OCI-LY7 (cell line): ENCODE data around the gene KDM2B. TPM values are rescaled to one million over a fixed set of nuclear protein-coding genes. Genes with fewer than 3 reads are reported as not detected.

Experiments used
- BruUV-seq: library from RNA; stranded (reverse); fragments of 400-500 nt; replicated peaks from 2 replicates; lab custom pipeline; 2021; lab: Mats Ljungman, UMichigan
- CTCF ChIA-PET: fragments of 300-600 bp; sonication (Branson Sonifier 250); formaldehyde crosslinking; loops from one replicate; lab custom pipeline; 2022; ENCODE audit warnings: antibody characterized with exemption; ENCODE audit not compliant: unreplicated experiment; lab: Charles Lee
- POLR2A ChIA-PET: fragments of 300-600 bp; sonication (Branson Sonifier 250); formaldehyde crosslinking; loops from one replicate; lab custom pipeline; 2022; ENCODE audit warnings: antibody characterized with exemption; lab: Charles Lee
- DNase-seq: peaks from one replicate; pipeline ENCODE4 v3.0.0-alpha.2; 2015; ENCODE audit warnings: low spot score
- H2AFZ ChIP-seq: fragments of 200-600 bp; sonication (generic), shearing (Covaris generic); 2 replicates; pipeline ENCODE4 v1.6.1; 2014; ENCODE audit warnings: mild to moderate bottlenecking, antibody characterized with exemption, low read length, moderate library complexity
- H3K27ac ChIP-seq: fragments of 200-600 bp; sonication (generic); 2 replicates; pipeline ENCODE4 v1.5.1; 2014; ENCODE audit warnings: mixed run types, low read depth, mild to moderate bottlenecking, moderate library complexity, low read length, inconsistent platforms; ENCODE audit not compliant: poor library complexity, severe bottlenecking
- H3K36me3 ChIP-seq: fragments of 200-600 bp; sonication (generic); 2 replicates; pipeline ENCODE4 v1.6.1; 2014; ENCODE audit warnings: mild to moderate bottlenecking, antibody characterized with exemption, low read length, moderate library complexity, mixed read lengths; ENCODE audit not compliant: insufficient read depth
- H3K4me1 ChIP-seq: fragments of 200-600 bp; sonication (generic); 2 replicates; pipeline ENCODE4 v1.5.1; 2014; ENCODE audit warnings: mild to moderate bottlenecking, low read length; ENCODE audit not compliant: insufficient read depth, poor library complexity, severe bottlenecking
- H3K4me2 ChIP-seq: fragments of 200-600 bp; sonication (generic); 2 replicates; pipeline ENCODE4 v1.6.1; 2014; ENCODE audit warnings: mild to moderate bottlenecking, low read length
- H3K4me3 ChIP-seq: fragments of 200-600 bp; sonication (generic); 2 replicates; pipeline ENCODE4 v1.5.1; 2014; ENCODE audit warnings: mild to moderate bottlenecking, low read depth, low read length; ENCODE audit not compliant: poor library complexity, severe bottlenecking
- H3K79me2 ChIP-seq: fragments of 200-600 bp; sonication (generic); 2 replicates; pipeline ENCODE4 v1.6.1; 2016; ENCODE audit warnings: low read depth, mild to moderate bottlenecking, low read length, moderate library complexity, mixed read lengths; ENCODE audit not compliant: insufficient read depth
- H3K9me2 ChIP-seq: fragments of 200-600 bp; sonication (generic); 2 replicates; pipeline ENCODE4 v1.6.1; 2016; ENCODE audit warnings: mild to moderate bottlenecking, low read length, mixed read lengths; ENCODE audit not compliant: insufficient read depth
- H3K9me3 ChIP-seq: fragments of 200-600 bp; sonication (generic); 2 replicates; pipeline ENCODE4 v1.6.1; 2014; ENCODE audit warnings: mild to moderate bottlenecking, mixed run types, low read length, mixed read lengths
- H4K20me1 ChIP-seq: fragments of 200-600 bp; sonication (generic); 2 replicates; pipeline ENCODE4 v1.6.1; 2014; ENCODE audit warnings: mild to moderate bottlenecking, antibody characterized with exemption, low read length, moderate library complexity, mixed read lengths; ENCODE audit not compliant: insufficient read depth
- CTCF ChIP-seq: fragments of 200-600 bp; sonication (generic); conservative IDR thresholded peaks from 2 replicates; pipeline ENCODE4 v1.5.1; 2014; ENCODE audit warnings: mild to moderate bottlenecking, antibody characterized with exemption, low read length, moderate library complexity, mixed read lengths
- EZH2phosphoT487 ChIP-seq: fragments of 200-600 bp; sonication (generic); IDR thresholded peaks from 2 replicates; pipeline ENCODE4 v1.6.1; 2018; ENCODE audit warnings: low read depth, borderline replicate concordance, mild to moderate bottlenecking, mixed run types, antibody characterized with exemption, low read length, moderate library complexity, mixed read lengths
- intact Hi-C: fragments of 100-400 bp; cut with micrococcal nuclease; formaldehyde crosslinking; loops from one replicate; pipeline ENCODE4 v1.10.0; 2022; ENCODE audit not compliant: unreplicated experiment
- total RNA-seq, 2 experiments: library from RNA; depleted of rRNA in 1 of 2; stranded (reverse); fragments of >200 nt in 1 of 2; shearing (Covaris generic) in 1 of 2; gene quantifications; 2 replicates each; pipeline ENCODE4 v1.2.3, GENCODE V29; 2014 to 2022

KDM2B gene
- total RNA-seq, 2 experiments from 2014 or later = 78.5 to 88.0 TPM

DNA sequence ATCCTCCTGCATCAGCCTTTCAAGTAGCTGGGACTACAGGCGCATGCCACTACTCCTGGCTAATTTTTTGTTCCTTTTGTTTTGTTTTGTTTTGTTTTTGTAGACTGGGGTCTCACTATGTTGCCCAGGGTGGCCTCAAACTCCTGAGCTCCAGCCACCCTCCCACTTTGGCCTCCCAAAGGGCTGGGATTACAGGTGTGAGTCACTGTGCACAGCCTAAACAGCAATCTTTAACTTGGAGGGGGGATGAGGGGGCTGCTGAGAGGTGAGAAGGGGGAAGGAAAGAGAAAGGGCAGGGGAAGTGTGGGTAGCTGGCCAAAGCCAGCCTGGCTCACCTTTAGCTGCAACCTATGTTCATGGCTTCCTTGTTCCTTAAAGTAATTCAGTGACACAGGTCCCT lies 77.4 kb downstream of the KDM2B start:
- Histone ChIP-seq H3K9me3 (no peaks in the 10 kb centered on the region), H3K4me2 (no peak overlapping the region), H3K9me2 (no peaks in the 10 kb centered on the region), H4K20me1 (no peaks in the 10 kb centered on the region), H3K4me1 (peaks cover 6% of the 10 kb centered on the region), H3K79me2 (no peaks in the 10 kb centered on the region), H2AFZ (no peak overlapping the region), H3K27ac (no peak overlapping the region), H3K4me3 (no peak overlapping the region), H3K36me3 (peaks cover 17% of the 10 kb centered on the region; the same call in 1 of the 2 replicates)
- no TSS peak for BruUV-seq
- ChIA-PET CTCF (no interaction called here), POLR2A (interaction anchor here (0.6 kb wide), 1 partner anchor 60 kb away, joined by 3 read pairs; no protein-coding TSS in a partner anchor)
- no peak for DNase-seq
- intact Hi-C loops = no loop called here
- TF ChIP-seq EZH2phosphoT487 (no peak), CTCF (no peak)

DNA sequence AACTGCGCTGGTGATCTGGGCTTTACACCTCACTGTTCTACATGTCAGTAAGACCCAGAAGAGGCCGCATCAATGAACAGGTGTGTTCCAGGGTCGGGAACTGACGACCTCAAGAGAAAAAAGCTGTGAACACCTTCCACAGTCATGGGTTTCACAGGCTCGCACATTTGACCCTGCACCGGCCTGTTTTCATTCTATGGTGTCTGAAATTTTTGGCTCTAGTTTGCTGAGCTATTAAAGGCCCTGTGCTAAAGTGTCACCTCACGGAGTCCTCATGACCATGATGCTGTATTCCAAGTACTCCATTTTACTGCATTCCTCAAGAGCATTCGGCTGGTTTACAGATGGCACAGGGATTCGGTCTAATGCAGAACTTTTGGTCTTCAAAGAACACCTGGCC lies 78.9 kb downstream of the KDM2B start:
- BruUV-seq = no TSS peak
- no peak for DNase-seq
- Histone ChIP-seq H3K9me2 (no peaks in the 10 kb centered on the region), H2AFZ (no peak overlapping the region), H3K27ac (no peak overlapping the region), H3K4me2 (no peak overlapping the region), H3K4me3 (no peak overlapping the region), H3K4me1 (peaks cover 10% of the 10 kb centered on the region), H3K79me2 (no peaks in the 10 kb centered on the region), H3K36me3 (peaks cover 13% of the 10 kb centered on the region; the same call in 1 of the 2 replicates), H3K9me3 (no peaks in the 10 kb centered on the region), H4K20me1 (no peaks in the 10 kb centered on the region)
- ChIA-PET POLR2A (no interaction called here), CTCF (no interaction called here)
- intact Hi-C loops = no loop called here
- TF ChIP-seq CTCF (no peak), EZH2phosphoT487 (no peak)

DNA sequence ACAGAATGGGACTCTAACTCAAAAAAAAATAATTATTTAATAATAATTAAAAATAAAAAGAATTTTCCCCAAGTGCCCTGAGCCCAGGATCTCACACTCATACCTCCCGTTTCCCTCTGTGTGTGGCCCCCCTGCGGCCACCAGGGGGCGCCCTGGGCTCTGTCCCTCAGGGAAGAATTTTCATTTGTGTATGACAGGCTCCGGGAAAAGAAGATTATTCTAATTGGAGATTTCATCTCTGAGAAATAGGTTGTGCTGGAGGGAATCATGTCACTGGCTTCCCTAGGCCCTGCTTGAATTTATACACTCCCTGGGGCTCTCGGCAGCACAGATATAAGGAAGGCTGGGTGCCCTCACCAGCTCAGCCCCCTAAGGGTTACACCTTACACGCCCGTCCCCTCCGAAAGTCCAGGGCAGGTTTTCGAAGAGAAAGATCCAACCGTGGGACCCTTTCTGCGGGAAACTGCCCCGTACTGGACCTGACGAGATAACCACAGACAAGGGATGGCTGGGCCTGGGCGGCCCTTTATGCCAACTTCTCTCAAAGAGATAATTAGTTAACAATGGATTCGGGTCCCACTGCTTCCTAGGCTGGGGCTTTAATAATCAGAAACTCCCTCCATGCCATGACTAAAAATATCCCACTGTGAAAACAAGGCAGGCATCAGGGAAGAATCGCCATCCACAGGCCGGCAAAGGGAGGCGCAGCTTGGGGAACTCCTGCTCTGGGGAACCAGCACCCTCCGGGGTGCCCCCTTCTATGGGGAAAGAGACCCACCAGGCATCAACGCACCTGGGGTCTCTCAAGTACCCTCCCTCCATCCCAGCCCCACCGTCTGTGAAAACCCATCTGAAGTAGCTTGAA lies 80.7 kb downstream of the KDM2B start:
- no peak overlapping the region for H3K27ac ChIP-seq
- peak overlapping the region; percentile 8; the same call in 1 of the 2 replicates for H2AFZ ChIP-seq
- intact Hi-C loops = loop anchor here (1.0 kb wide), 3 partner anchors 36 to 182 kb away; no protein-coding TSS in a partner anchor
- no peaks in the 10 kb centered on the region for H3K9me2 ChIP-seq
- no peaks in the 10 kb centered on the region for H4K20me1 ChIP-seq
- no peaks in the 10 kb centered on the region for H3K9me3 ChIP-seq
- peaks cover 12% of the 10 kb centered on the region for H3K36me3 ChIP-seq
- ChIA-PET POLR2A (no interaction called here), CTCF (interaction anchor here (0.5 to 1.0 kb wide), 2 partner anchors 10 to 80 kb away, joined by 3 to 4 read pairs; no protein-coding TSS in a partner anchor)
- peak; percentile 77 for DNase-seq
- peak overlapping the region; percentile 45 for H3K4me3 ChIP-seq
- TF ChIP-seq CTCF = peak; percentile 96
- no peak for TF ChIP-seq EZH2phosphoT487
- no TSS peak for BruUV-seq
- no peaks in the 10 kb centered on the region for H3K79me2 ChIP-seq
- peak overlapping the region; percentile 66 for H3K4me2 ChIP-seq
- H3K4me1 ChIP-seq = peaks cover 13% of the 10 kb centered on the region
